MM.1S (cell line): Measurements from ENCODE around the gene KCTD6.

Source experiments
- CTCF ChIP-seq: fragments of 300-600 bp; sonication (generic); IDR thresholded peaks from 2 replicates; pipeline ENCODE4 v1.5.1; 2016; ENCODE audit warnings: antibody characterized with exemption, low read length, mixed read lengths
- EZH2phosphoT487 ChIP-seq: fragments of 300-600 bp; sonication (generic); IDR thresholded peaks from 2 replicates; pipeline ENCODE4 v1.6.1; 2018; ENCODE audit warnings: antibody characterized with exemption, low read length

DNA sequence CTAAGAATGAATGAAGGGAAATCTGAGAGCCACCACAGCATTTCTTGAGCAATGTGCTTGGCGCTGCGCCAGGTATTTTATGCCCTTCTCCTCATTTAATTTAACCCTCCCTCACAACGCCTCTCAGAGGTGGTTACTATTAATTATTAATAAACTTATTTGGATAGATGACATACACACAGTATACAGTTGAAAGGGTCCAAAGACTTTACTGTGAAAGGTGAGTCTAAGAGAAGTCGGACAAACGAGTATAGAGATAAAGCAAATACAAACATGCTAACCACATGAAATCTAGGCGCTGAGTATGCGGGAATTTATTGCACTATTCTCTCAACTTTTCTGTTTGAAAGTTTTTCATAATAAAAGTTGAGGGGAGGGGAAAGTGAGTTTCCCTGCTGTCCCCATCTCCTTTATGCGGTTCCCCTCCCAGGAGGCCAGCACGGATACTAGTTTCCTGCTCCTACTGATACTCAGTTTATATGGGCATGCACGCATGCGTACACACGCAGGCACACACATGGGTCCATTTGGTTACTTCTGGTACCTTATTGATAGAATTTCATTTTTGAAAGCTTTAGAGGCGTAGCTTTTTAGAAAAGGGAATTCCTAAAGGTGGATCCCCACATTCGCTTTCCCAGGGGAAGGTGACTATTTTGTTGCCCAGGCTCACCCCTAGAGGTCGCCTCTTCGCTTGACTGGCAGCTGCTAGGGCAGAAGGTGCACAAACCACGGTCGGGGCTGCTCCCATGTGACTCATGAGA, 28.5 kb upstream of the KCTD6 start:
- no peak for TF ChIP-seq EZH2phosphoT487
- TF ChIP-seq CTCF, result peak; percentile 93
